GM13977 (cell line): ENCODE measurements around the gene TMEM59L.

Source experiments
- DNase-seq: peaks from one replicate; pipeline ENCODE4 v3.0.0; 2012; ENCODE audit warnings: low spot score
- in situ Hi-C: fragments of 300-500 bp; cut with MboI; formaldehyde crosslinking; loops from one replicate; pipeline ENCODE4 v1.12.0; 2022; ENCODE audit warnings: low sequenced_read_pairs, low pct_unique_long_range_greater_than_20kb, mixed read lengths, inconsistent platforms; ENCODE audit not compliant: unreplicated experiment
- TF ChIP-seq, protein P1 (sequence below): IDR thresholded peaks from 2 replicates; pipeline ENCODE4 v1.5.1; 2012; ENCODE audit warnings: mild to moderate bottlenecking, control low read depth; ENCODE audit not compliant: insufficient read depth; ENCODE audit errors: extremely low read depth, missing control alignments

The TMEM59L gene

DNA sequence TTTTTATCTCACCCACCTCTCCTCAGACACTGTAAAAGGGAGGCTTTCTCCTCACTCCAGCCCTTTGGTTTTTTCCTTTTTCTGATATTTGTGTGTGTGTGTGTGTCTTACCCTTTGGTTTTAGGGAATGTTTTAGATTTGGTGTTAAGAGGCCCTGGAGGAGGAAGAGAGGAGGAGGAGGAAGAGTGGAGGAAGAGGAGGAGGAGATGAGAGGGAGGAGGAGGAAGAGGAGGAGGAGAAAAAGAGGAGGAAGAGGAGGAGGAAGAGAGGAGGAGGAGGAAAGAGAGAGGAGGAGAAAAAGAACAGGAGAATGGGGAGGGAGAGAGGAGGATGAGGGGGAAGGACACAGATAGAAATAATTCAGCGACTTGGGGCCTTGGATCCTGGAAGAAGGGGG is 34.7 kb downstream of the TMEM59L start:
- in situ Hi-C loops: no loop called here
- TF ChIP-seq, protein P1, sequence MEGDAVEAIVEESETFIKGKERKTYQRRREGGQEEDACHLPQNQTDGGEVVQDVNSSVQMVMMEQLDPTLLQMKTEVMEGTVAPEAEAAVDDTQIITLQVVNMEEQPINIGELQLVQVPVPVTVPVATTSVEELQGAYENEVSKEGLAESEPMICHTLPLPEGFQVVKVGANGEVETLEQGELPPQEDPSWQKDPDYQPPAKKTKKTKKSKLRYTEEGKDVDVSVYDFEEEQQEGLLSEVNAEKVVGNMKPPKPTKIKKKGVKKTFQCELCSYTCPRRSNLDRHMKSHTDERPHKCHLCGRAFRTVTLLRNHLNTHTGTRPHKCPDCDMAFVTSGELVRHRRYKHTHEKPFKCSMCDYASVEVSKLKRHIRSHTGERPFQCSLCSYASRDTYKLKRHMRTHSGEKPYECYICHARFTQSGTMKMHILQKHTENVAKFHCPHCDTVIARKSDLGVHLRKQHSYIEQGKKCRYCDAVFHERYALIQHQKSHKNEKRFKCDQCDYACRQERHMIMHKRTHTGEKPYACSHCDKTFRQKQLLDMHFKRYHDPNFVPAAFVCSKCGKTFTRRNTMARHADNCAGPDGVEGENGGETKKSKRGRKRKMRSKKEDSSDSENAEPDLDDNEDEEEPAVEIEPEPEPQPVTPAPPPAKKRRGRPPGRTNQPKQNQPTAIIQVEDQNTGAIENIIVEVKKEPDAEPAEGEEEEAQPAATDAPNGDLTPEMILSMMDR: no peak
- no peak for DNase-seq

DNA sequence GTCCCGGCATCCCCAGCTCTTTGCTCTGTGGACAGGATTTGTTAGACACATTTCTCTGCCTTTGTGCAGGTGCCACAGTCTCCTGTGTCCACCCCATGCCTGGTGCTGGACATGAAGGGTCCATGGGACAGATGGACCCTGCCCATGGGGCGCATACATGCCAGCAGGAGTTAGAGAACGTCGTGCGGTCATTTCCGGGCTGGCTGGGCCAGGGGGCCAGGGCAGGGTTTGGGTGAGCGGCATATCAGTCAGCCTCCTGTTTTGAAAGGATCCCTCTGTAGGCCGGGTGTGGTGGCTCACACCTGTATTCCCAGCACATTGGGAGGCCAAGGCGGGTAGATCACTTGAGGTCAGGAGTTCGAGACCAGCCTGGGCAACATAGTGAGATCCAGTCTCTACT is 35.1 kb downstream of the TMEM59L start:
- no peak for DNase-seq
- in situ Hi-C loops: no loop called here
- TF ChIP-seq, protein P1: no peak

DNA sequence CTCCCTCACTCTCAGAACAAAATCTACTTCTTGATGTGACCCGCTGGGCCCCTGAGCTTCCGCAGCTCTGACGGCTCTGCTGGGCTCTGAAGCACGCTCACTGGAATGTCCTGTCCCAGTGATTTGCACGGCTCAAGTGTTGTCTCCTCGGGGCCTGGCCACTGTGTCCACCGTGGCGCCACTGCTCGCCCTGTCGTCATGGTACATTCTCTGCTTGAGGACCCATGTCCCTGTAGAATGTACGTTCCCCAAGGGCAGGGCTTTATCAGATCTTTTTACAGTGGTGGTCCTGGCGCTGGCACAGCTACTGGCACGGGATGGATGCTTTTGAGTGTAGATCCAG is 36.3 kb downstream of the TMEM59L start:
- in situ Hi-C loops: no loop called here
- TF ChIP-seq, protein P1: no peak
- no peak for DNase-seq

DNA sequence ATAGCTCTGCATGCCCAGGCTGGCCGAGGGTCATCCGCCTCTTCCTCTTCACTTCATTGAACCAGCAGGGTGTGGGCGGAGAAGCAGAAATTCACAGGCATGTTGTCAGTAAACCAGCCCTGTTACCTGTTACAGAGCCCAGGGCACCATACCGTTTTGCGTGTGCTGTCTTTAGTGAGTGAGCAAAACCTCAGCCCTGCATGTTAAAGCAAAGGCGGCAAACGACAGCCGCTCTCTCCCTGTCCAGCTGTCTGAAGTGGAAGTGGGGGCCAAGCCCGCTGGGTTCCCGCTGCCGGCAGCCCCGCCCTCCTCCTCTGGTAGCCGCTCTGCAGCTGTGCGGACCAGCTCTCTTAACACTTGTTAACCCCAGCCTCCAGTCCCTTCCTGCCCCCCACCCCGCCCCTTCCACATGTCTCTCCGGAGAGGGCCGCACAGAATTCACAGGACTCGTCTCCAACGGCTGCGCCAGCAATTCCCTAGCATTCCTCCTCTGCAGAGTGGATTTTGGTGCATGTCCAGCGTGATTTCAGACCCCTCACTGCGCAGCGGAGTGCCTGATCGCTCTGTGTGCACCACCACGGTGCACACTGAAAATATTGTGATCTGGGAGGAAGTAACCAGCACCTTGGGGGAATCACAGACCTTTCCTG is 36.8 kb downstream of the TMEM59L start:
- TF ChIP-seq, protein P1: no peak

DNA sequence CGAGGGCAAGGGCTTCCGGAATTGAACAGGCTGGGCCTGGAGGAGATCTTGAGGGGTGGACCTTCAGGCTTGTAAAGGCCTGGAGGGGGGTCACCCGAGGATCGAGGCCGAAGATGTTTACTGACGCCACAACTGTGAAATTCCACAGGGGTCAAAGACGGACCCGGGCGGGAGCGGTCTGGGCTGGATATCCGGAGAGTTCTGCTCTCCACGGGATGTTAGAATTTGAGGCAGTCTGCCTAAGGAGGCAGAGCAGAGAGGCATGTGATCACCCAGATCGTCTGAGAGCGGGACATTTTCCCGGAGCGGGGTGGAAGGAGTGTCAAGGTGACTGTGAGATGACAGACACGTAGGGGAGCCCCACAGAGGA is 37.3 kb downstream of the TMEM59L start:
- DNase-seq: no peak
- in situ Hi-C loops: no loop called here
- TF ChIP-seq, protein P1: no peak

More for the DNA sequence above, 36.8 kb downstream of the TMEM59L start:
- DNase-seq: peak; percentile 57
- in situ Hi-C loops: no loop called here

DNA sequence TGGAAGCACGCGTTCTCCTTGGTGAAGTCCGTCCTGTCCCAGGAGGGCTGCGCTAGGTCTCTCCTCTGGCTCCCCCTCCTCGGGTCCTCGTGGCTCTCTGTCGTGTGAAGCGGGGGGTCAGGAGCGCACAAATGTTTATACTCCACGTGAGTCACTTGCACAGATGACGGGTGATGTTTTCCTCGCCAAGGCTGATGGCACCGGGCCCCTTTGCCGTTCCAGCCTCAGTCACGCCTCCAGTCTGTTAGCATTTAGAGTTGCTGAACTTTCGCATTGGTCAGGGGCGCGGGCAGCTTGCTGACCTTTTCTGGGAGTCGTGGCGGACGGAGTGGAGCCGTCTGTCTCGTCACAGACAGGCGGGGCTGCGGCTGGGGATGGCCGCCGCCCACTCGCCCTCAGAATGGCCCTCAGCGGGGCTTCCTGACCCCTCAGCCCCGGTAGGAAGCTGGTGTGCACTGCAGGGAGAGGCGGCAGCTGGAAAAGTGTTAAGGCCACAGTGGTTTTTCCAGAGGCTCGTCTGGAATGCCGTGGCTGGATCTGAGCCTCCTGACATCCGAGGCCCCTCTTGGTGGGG is 37.9 kb downstream of the TMEM59L start:
- TF ChIP-seq, protein P1: no peak
- no peak for DNase-seq
- in situ Hi-C loops: no loop called here
